GM12874 (cell line): Measurements from ENCODE around the gene HIVEP3.

Source experiments
- TF ChIP-seq, protein P1 (sequence below): IDR thresholded peaks from 2 replicates; pipeline ENCODE4 v1.5.1; 2011; ENCODE audit warnings: low read depth, mild to moderate bottlenecking, control low read depth, low read length, moderate library complexity; ENCODE audit not compliant: insufficient read depth

HIVEP3 gene

DNA sequence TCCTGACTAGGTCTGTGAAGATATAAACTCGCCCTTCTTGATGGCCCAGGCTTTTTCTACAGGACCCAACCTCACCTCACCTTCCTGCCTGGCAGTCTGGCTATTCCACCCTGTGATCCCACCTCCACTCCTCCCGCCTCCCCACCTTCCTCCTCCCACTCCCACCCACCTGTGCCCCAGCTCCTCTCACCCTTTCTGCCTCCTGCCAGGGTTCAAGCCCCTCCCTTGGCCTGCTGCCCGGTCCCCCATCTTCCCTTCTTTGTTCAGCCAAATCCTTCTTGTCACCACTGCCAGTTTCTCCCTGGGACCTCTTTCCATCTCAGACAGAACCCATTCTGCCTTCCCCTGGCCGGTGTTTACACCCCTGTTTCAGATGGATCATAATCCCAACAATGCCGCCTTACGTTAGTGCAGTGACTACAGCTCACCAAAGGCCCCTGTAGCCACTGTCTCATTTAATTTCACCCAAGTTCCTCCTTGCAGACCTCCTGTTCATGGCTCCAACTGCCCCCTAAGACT lies 306.7 kb downstream of the HIVEP3 start:
- TF ChIP-seq, protein P1, sequence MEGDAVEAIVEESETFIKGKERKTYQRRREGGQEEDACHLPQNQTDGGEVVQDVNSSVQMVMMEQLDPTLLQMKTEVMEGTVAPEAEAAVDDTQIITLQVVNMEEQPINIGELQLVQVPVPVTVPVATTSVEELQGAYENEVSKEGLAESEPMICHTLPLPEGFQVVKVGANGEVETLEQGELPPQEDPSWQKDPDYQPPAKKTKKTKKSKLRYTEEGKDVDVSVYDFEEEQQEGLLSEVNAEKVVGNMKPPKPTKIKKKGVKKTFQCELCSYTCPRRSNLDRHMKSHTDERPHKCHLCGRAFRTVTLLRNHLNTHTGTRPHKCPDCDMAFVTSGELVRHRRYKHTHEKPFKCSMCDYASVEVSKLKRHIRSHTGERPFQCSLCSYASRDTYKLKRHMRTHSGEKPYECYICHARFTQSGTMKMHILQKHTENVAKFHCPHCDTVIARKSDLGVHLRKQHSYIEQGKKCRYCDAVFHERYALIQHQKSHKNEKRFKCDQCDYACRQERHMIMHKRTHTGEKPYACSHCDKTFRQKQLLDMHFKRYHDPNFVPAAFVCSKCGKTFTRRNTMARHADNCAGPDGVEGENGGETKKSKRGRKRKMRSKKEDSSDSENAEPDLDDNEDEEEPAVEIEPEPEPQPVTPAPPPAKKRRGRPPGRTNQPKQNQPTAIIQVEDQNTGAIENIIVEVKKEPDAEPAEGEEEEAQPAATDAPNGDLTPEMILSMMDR = no peak

DNA sequence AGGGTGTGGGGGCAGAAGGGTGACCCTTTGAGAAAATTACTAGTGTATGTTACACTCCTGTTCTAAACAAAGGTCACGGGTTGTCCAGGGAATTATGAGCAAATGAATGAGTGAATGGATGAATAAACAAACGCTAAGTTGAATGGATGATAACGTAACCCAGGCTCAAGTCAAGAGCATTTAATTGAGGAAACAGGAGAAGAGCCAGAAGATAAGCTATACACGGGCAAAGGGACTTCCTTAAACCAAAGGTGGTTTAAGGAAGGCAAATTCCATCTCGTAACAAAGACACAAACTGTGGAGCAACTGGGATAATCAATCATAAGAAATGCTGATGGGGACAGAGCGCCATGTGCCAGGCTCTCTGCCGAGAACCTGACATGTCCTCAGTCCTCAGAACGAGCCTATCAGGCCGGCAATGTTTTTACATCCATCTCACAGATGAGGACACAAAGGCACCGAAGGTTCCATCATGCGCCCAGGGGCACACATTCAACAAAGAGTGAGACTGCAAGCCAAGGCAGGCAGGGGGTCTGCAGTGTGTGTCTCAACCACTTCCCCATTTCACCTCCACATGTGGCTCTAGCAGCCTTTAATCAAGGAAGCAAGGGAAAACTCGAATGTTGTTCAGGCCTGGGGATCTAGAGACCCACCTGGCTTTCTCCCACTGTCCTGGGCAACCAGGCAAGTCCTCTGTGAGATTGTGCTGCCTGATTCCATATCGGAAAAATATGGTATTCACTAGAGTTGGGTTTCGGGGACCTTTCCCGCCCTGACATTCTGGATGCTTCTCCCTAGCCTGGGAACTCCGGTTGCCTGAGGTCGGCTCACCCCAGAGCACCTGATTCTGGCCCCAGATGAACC lies 307.4 kb downstream of the HIVEP3 start:
- TF ChIP-seq, protein P1 = no peak

DNA sequence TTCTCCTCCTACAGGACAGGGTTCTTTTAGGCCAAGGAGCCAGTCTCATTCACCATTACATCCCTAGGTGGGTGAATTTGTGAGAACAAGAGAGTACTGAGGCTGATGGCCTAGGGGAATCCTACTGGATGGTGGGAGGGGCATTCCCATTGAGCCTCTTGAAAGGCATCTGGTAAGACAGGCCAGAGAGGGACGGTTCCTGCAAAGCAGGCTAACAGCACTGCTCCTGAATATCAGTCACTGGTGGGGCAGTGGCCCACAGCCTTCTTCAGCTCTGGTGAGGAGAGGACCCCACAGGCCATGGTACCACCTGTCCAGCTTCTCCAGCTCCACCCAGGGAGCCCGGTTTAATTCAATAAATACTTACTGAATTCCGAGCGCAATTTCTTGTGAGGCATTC lies 308.4 kb downstream of the HIVEP3 start:
- TF ChIP-seq, protein P1 = no peak

- TF ChIP-seq, protein P1 = no peak
Observed at GRCh38 chr1:41609166-41609883, 309.4 kb downstream of the HIVEP3 start.

DNA sequence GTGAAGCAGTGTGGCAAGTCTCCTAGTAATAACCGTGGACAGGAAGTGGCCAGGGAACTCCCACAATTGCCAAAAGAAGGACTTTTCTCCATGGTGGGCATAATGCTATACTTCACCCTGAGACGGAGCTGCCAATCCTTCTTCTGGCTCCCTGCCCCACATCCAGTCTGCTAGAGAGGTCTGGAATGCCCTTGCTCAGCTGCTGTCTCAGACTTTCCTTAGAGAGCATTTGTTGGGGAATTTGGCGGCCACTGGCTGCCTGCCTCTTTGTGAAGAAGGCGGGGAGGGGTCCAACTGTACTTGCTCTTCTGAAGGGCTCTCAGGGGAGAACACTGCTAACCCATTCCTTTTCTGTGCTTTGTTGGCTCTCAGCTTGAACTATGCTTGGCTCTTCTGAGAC lies 310.5 kb downstream of the HIVEP3 start:
- TF ChIP-seq, protein P1 = no peak

DNA sequence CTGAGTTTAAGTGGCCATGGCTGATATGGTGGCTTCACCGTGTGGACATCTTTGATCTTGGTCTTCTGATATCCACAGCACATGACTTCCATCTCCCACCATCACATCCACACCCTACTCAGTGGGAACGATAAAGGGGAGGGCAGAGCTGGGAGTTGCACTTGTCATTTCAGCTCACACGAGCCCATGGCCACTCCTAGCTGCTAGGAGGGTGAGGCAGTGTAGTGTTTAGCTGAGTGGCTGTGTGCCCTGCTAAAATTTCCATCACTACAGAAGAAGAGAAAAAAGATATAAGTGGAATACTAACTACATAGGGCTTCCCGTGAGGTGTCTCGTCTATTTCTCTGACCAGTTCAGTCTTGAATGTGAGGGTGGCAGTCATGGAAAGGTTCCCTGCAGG lies 310.9 kb downstream of the HIVEP3 start:
- TF ChIP-seq, protein P1 = no peak

DNA sequence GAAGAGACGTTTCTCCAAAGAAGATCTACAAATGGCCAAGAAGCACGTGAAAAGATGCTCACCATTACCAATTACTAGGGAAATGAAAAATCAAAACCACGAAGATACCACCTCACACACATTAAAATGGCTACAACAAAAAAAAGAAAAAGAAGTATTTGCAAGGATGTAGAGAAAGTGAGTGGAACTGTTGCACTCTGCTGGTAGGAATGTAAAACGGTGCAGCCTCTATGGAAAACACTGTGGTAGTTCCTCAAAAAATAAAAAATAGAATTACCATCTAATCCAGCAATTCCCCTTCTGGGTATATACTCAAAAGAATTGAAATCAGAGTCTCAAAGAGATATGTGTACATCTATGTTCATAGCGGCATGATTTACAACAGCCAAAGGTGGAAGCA lies 318.8 kb downstream of the HIVEP3 start:
- TF ChIP-seq, protein P1 = no peak
